IMR-90 (cell line): ENCODE measurements around the gene CSTB. TPM values are rescaled to one million over a fixed set of nuclear protein-coding genes. Genes with fewer than 3 reads are reported as not detected.

Experiments
- ATAC-seq: fragments of 200-7000 bp; cut with Tn5 transposase; 2 replicates; pipeline ENCODE4 v1.9.1; 2020; ENCODE audit warnings: low read depth, mild to moderate bottlenecking, moderate library complexity
- BruUV-seq: library from RNA; stranded (reverse); fragments of 400-500 nt; replicated peaks from 2 replicates; lab custom pipeline; 2021; lab: Mats Ljungman, UMichigan
- CTCF ChIA-PET: fragments of 300-600 bp; formaldehyde crosslinking; extraction: SDS; loops from one replicate; lab custom pipeline; 2021; ENCODE audit warnings: antibody characterized with exemption; lab: Yijun Ruan, JAX
- POLR2A ChIA-PET: fragments of 300-600 bp; sonication (Branson Sonifier 250); formaldehyde crosslinking; loops from one replicate; lab custom pipeline; 2022; ENCODE audit warnings: antibody characterized with exemption; ENCODE audit not compliant: unreplicated experiment; lab: Charles Lee
- DNase-seq: peaks from one replicate; pipeline ENCODE4 v3.0.0; 2013
- H2AFZ ChIP-seq: replicated peaks from 2 replicates; pipeline ENCODE3; 2013; ENCODE audit warnings: low read length, mild to moderate bottlenecking; ENCODE audit not compliant: poor library complexity
- H2AK5ac ChIP-seq: 2 replicates; pipeline ENCODE4 v1.6.1; 2013; ENCODE audit warnings: low read depth, low read length, inconsistent platforms
- H2AK9ac ChIP-seq: replicated peaks from 2 replicates; pipeline ENCODE3; 2013; ENCODE audit warnings: mild to moderate bottlenecking, low read depth, low read length, moderate library complexity; ENCODE audit not compliant: poor library complexity
- H2BK120ac ChIP-seq: 2 replicates; pipeline ENCODE4 v1.6.1; 2013; ENCODE audit warnings: low read depth, low read length, inconsistent platforms
- H2BK15ac ChIP-seq: 3 replicates; pipeline ENCODE4 v1.6.1; 2013; ENCODE audit warnings: low read depth, low read length, inconsistent platforms
- H2BK20ac ChIP-seq: 2 replicates; pipeline ENCODE4 v1.6.1; 2013; ENCODE audit warnings: low read depth, mild to moderate bottlenecking, inconsistent platforms, low read length, moderate library complexity
- H2BK5ac ChIP-seq: 2 replicates; pipeline ENCODE4 v1.6.1; 2013; ENCODE audit warnings: mild to moderate bottlenecking, low read depth, low read length, inconsistent platforms; ENCODE audit not compliant: poor library complexity, severe bottlenecking
- H3K14ac ChIP-seq: replicated peaks from 2 replicates; pipeline ENCODE4 v1.6.1; 2013; ENCODE audit warnings: low read depth, low read length, inconsistent platforms
- H3K18ac ChIP-seq: 2 replicates; pipeline ENCODE4 v1.6.1; 2013; ENCODE audit warnings: low read depth, low read length, control low read depth
- H3K23ac ChIP-seq: 2 replicates; pipeline ENCODE4 v1.6.1; 2013; ENCODE audit warnings: low read depth, low read length, inconsistent platforms
- H3K27ac ChIP-seq: 2 replicates; pipeline ENCODE4 v1.5.1; 2013; ENCODE audit warnings: mild to moderate bottlenecking, control low read depth, low read length; ENCODE audit not compliant: insufficient read depth
- H3K27me3 ChIP-seq: 2 replicates; pipeline ENCODE4 v1.6.1; 2013; ENCODE audit warnings: low read length; ENCODE audit not compliant: control insufficient read depth, insufficient read depth
- H3K36me3 ChIP-seq: 2 replicates; pipeline ENCODE4 v1.6.1; 2013; ENCODE audit warnings: low read length, mixed read lengths; ENCODE audit not compliant: control insufficient read depth, insufficient read depth
- H3K4ac ChIP-seq: 2 replicates; pipeline ENCODE4 v1.6.1; 2013; ENCODE audit warnings: low read depth, low read length, inconsistent platforms
- H3K4me1 ChIP-seq: 2 replicates; pipeline ENCODE4 v1.6.1; 2013; ENCODE audit warnings: low read length, mixed read lengths; ENCODE audit not compliant: control insufficient read depth, insufficient read depth
- H3K4me2 ChIP-seq: 2 replicates; pipeline ENCODE4 v1.6.1; 2013; ENCODE audit warnings: low read depth, mild to moderate bottlenecking, control low read depth, low read length, moderate library complexity
- H3K4me3 ChIP-seq: 2 replicates; pipeline ENCODE4 v1.5.1; 2013; ENCODE audit warnings: low read depth, mild to moderate bottlenecking, control low read depth, low read length, moderate library complexity; ENCODE audit not compliant: insufficient read depth
- H3K56ac ChIP-seq: 2 replicates; pipeline ENCODE4 v1.6.1; 2013; ENCODE audit warnings: low read length, inconsistent platforms; ENCODE audit not compliant: insufficient read depth; ENCODE audit errors: extremely low read depth
- H3K79me1 ChIP-seq, 2 experiments: 2 replicates each; pipeline ENCODE4 v1.6.1; 2013; ENCODE audit warnings: low read length in 2 of 2, inconsistent platforms in 1 of 2, low read depth in 1 of 2
- H3K9ac ChIP-seq: 2 replicates; pipeline ENCODE4 v1.6.1; 2013; ENCODE audit warnings: low read depth, low read length, control low read depth
- H3K9me1 ChIP-seq: 2 replicates; pipeline ENCODE4 v1.6.1; 2013; ENCODE audit warnings: low read length, inconsistent platforms; ENCODE audit not compliant: insufficient read depth
- H3K9me3 ChIP-seq: 2 replicates; pipeline ENCODE4 v1.6.1; 2013; ENCODE audit warnings: low read length; ENCODE audit not compliant: control insufficient read depth, insufficient read depth
- H4K20me1 ChIP-seq: 2 replicates; pipeline ENCODE4 v1.6.1; 2013; ENCODE audit warnings: low read length, inconsistent platforms; ENCODE audit not compliant: insufficient read depth
- H4K5ac ChIP-seq: 2 replicates; pipeline ENCODE4 v1.6.1; 2013; ENCODE audit warnings: mild to moderate bottlenecking, low read depth, low read length, control low read depth
- H4K8ac ChIP-seq, 2 experiments: 2 replicates each; pipeline ENCODE4 v1.6.1; 2013; ENCODE audit warnings: low read depth in 2 of 2, low read length in 2 of 2, control low read depth in 1 of 2, inconsistent platforms in 1 of 2
- H4K91ac ChIP-seq: 2 replicates; pipeline ENCODE4 v1.6.1; 2013; ENCODE audit warnings: low read depth, low read length, inconsistent platforms; ENCODE audit not compliant: insufficient read depth
- BHLHE40 ChIP-seq: fragments of 150-350 bp; IDR thresholded peaks from 2 replicates; pipeline ENCODE4 v1.6.1; 2016; ENCODE audit warnings: mild to moderate bottlenecking, low read depth, low read length
- CHD1 ChIP-seq: IDR thresholded peaks from 2 replicates; pipeline ENCODE4 v1.6.1; 2012; ENCODE audit warnings: low read depth, low read length, improper control_type of control experiment
- ELK1 ChIP-seq: fragments of 150-350 bp; IDR thresholded peaks from 2 replicates; pipeline ENCODE4 v1.6.1; 2016; ENCODE audit warnings: low read depth, mild to moderate bottlenecking, low read length, moderate library complexity, borderline replicate concordance
- FOS ChIP-seq: fragments of 150-350 bp; IDR thresholded peaks from 2 replicates; pipeline ENCODE4 v1.6.1; 2016; ENCODE audit warnings: low read depth, low read length
- MAZ ChIP-seq: IDR thresholded peaks from 2 replicates; pipeline ENCODE4 v1.6.1; 2012; ENCODE audit warnings: low read depth, mild to moderate bottlenecking, low read length, improper control_type of control experiment, moderate library complexity, borderline replicate concordance
- MXI1 ChIP-seq: IDR thresholded peaks from 2 replicates; pipeline ENCODE4 v1.6.1; 2012; ENCODE audit warnings: low read depth, mild to moderate bottlenecking, low read length, moderate library complexity, borderline replicate concordance
- POLR2A ChIP-seq: IDR thresholded peaks from 2 replicates; pipeline ENCODE4 v1.6.1; 2012; ENCODE audit warnings: mild to moderate bottlenecking, low read depth, low read length
- RAD21 ChIP-seq: IDR thresholded peaks from 2 replicates; pipeline ENCODE4 v1.6.1; 2012; ENCODE audit warnings: low read length, improper control_type of control experiment
- RCOR1 ChIP-seq: IDR thresholded peaks from 2 replicates; pipeline ENCODE4 v1.6.1; 2012; ENCODE audit warnings: mild to moderate bottlenecking, low read length, improper control_type of control experiment; ENCODE audit not compliant: insufficient replicate concordance
- RFX5 ChIP-seq: IDR thresholded peaks from 2 replicates; pipeline ENCODE4 v1.8.0; 2012; ENCODE audit warnings: low read depth, mild to moderate bottlenecking, low read length, moderate library complexity
- SMC3 ChIP-seq: fragments of 150-350 bp; IDR thresholded peaks from 2 replicates; pipeline ENCODE4 v1.6.1; 2016; ENCODE audit warnings: low read depth, mild to moderate bottlenecking, antibody characterized with exemption, low read length, moderate library complexity
- WGBS, 2 experiments: methylation state at CpG; one replicate each; pipeline versions ENCODE4 v1.1.5 to v1.1.7; 2013; ENCODE audit warnings: missing lambda C conversion rate in 2 of 2; ENCODE audit not compliant: insufficient read length in 1 of 2; ENCODE audit errors: extremely low coverage in 2 of 2; 5-methylcytosine and 5-hydroxymethylcytosine counted together
- dilution Hi-C: fragments of 300-500 bp; cut with HindIII; formaldehyde crosslinking; loops from one replicate; pipeline ENCODE4 v1.14.3; 2018; ENCODE audit warnings: low sequenced_read_pairs; ENCODE audit not compliant: unreplicated experiment
- in situ Hi-C: fragments of 300-500 bp; cut with MboI; formaldehyde crosslinking; loops from 3 replicates; pipeline ENCODE4 v1.14.3; 2019; ENCODE audit warnings: low sequenced_read_pairs, inconsistent platforms, mixed read lengths
- intact Hi-C: fragments of 100-400 bp; cut with micrococcal nuclease; formaldehyde crosslinking; loops from 2 replicates; pipeline ENCODE4 v1.10.0; 2022
- polyA plus RNA-seq, 3 experiments: library from polyadenylated mRNA; depleted of rRNA; stranded (reverse); fragments of >200 nt; gene quantifications; 2 replicates each; pipeline ENCODE4 v1.2.3, GENCODE V29; 2012; ENCODE audit warnings: low replicate concordance in 1 of 3
- total RNA-seq: library from RNA; depleted of rRNA; stranded (reverse); fragments of >200 nt; gene quantifications from 2 replicates; pipeline ENCODE4 v1.2.3, GENCODE V29; 2012
- TF ChIP-seq, protein P1 (sequence below): fragments of 150-350 bp; IDR thresholded peaks from 2 replicates; pipeline ENCODE4 v1.6.1; 2017; ENCODE audit warnings: mild to moderate bottlenecking, antibody characterized with exemption, low read length, low read depth
- TF ChIP-seq, protein P2 (sequence below): conservative IDR thresholded peaks from 2 replicates; pipeline ENCODE4 v1.5.1; 2012; ENCODE audit warnings: mild to moderate bottlenecking, low read depth, low read length, improper control_type of control experiment

CSTB gene
- total and polyA plus RNA-seq, 2 of the 4 experiments (the other 2 are of a cell fraction): 6.1 to 71.7 TPM

GRCh38 chr21:43816611-43817071 is 40.5 kb upstream of the CSTB start (continued):
- TF ChIP-seq RCOR1 (no peak), BHLHE40 (no peak), POLR2A (no peak), SMC3 (no peak), RAD21 (no peak), ELK1 (no peak)

DNA sequence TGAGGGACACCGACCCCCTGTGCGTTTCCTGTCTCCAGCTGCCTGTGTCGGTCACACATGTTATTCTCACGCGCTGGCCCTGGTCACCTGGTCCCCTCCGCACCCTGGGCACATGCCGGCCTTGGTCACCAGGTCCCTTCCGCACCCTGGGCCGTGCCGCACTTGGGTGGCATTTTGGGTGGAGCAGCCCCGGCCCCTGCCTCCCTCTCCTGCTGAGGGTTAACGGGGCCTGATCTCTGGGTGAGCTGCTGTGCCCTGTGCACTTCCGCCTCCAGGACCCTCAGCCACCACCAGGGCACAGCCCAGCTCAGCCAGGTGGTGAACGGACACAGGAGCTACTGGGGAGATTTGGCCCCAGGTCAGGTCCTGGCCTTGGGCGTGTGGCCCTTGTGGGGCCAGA is 39.9 kb upstream of the CSTB start:
- no peaks in the 10 kb centered on the region for H3K79me1 ChIP-seq
- H3K9ac ChIP-seq: no peak overlapping the region
- ATAC-seq (no peak), DNase-seq (no peak)
- WGBS, 2 experiments: 98% methylated on average over 9 of the region's 15 CpGs; no CpG with 5 or more reads in 1 of the 2 experiments
- no peak overlapping the region for H3K14ac ChIP-seq
- in situ Hi-C loops (no loop called here), dilution Hi-C loops (no loop called here), intact Hi-C loops (no loop called here)
- H4K5ac ChIP-seq: no peak overlapping the region
- no peak overlapping the region for H3K4me2 ChIP-seq
- ChIA-PET POLR2A (no interaction called here), CTCF (no interaction called here)
- H3K4me1 ChIP-seq: no peaks in the 10 kb centered on the region; the same call in 1 of the 2 replicates
- H4K20me1 ChIP-seq: 0 out of 2 replicates have a peak, but pooled peaks cover 1% of the 10 kb centered on the region
- no peak overlapping the region for H4K91ac ChIP-seq
- peaks cover 10% of the 10 kb centered on the region for H3K9me3 ChIP-seq
- no peak overlapping the region for H2AK5ac ChIP-seq
- H3K4me3 ChIP-seq: no peak overlapping the region
- no peak overlapping the region for H2BK20ac ChIP-seq
- H2BK5ac ChIP-seq: no peak overlapping the region
- no TSS peak for BruUV-seq
- no peak overlapping the region for H2BK120ac ChIP-seq
- no peak overlapping the region for H2AFZ ChIP-seq
- H2AK9ac ChIP-seq: no peak overlapping the region
- H3K18ac ChIP-seq: no peak overlapping the region
- H3K27me3 ChIP-seq: no peaks in the 10 kb centered on the region; the same call in 1 of the 2 replicates
- no peak overlapping the region for H3K56ac ChIP-seq
- H2BK15ac ChIP-seq: no peak overlapping the region
- H3K9me1 ChIP-seq: no peaks in the 10 kb centered on the region
- H3K36me3 ChIP-seq: no peaks in the 10 kb centered on the region
- no peak overlapping the region for H4K8ac ChIP-seq
- no peak overlapping the region for H3K27ac ChIP-seq
- H3K4ac ChIP-seq: no peak overlapping the region
- H3K23ac ChIP-seq: no peak overlapping the region
- no peak for TF ChIP-seq MAZ
- no peak for TF ChIP-seq SMC3
- TF ChIP-seq CHD1: no peak
- no peak for TF ChIP-seq FOS
- no peak for TF ChIP-seq RCOR1
- TF ChIP-seq, protein P1, sequence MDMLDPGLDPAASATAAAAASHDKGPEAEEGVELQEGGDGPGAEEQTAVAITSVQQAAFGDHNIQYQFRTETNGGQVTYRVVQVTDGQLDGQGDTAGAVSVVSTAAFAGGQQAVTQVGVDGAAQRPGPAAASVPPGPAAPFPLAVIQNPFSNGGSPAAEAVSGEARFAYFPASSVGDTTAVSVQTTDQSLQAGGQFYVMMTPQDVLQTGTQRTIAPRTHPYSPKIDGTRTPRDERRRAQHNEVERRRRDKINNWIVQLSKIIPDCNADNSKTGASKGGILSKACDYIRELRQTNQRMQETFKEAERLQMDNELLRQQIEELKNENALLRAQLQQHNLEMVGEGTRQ: no peak
- TF ChIP-seq POLR2A: no peak
- TF ChIP-seq, protein P2, sequence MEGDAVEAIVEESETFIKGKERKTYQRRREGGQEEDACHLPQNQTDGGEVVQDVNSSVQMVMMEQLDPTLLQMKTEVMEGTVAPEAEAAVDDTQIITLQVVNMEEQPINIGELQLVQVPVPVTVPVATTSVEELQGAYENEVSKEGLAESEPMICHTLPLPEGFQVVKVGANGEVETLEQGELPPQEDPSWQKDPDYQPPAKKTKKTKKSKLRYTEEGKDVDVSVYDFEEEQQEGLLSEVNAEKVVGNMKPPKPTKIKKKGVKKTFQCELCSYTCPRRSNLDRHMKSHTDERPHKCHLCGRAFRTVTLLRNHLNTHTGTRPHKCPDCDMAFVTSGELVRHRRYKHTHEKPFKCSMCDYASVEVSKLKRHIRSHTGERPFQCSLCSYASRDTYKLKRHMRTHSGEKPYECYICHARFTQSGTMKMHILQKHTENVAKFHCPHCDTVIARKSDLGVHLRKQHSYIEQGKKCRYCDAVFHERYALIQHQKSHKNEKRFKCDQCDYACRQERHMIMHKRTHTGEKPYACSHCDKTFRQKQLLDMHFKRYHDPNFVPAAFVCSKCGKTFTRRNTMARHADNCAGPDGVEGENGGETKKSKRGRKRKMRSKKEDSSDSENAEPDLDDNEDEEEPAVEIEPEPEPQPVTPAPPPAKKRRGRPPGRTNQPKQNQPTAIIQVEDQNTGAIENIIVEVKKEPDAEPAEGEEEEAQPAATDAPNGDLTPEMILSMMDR: no peak
- no peak for TF ChIP-seq MXI1
- TF ChIP-seq RFX5: no peak
